CD1c-positive myeloid dendritic cell (primary cell): ENCODE measurements around the gene AHCY.
"Not testable (repeated sequence)": the region's sequence is repeated elsewhere in the genome, so short reads cannot be mapped to it uniquely, and the experiment has no call there.

Experiments
- DNase-seq: peaks from one replicate; pipeline ENCODE4 v3.0.0-alpha.2; 2016; ENCODE audit errors: extremely low spot score

The AHCY gene

DNA sequence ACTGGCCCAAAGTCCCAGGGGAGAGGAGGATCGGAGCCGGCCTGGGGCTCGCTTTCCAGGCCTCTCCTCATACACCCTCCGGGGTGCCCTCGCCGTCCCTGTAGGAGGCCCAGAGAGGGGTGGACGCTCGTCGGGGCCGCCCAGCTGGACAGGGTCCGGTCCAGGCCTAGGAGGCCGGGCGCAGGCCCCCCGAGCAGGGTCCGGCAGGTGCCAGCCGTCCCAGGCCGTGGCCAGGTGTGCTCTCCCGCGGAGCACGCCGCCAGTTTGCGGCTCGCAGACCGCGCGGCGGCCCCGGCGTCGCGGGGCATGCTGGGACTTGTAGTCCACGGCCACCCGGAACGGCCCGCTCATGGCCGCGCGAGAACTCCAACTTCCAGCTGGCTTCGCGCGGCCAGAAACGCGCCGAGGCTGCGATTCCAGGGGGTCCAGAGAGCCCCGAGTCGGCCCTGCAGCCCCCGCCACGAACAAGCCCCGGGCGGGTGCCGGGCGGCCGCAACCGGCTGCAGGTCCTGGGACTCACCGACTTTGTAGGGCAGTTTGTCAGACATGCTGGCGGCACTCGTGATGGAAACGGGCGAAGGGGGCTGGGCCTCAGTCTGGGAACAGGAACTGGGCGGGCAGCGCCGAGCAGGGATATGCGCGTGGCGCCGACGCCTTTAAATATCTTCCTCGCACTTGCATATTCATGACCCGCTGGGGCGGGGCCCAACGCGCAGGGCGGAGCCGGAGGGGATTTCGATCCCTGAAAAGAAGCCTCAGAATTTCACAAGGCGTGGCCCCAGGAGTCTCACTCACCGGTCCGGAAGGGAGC is at the start of gene AHCY:
Gene AHCY, minus strand, starts transcription at position 633 of the 811 bp plus-strand sequence. Its CDS starts 85 bp downstream, at position 548.
- peak; percentile 98 for DNase-seq

DNA sequence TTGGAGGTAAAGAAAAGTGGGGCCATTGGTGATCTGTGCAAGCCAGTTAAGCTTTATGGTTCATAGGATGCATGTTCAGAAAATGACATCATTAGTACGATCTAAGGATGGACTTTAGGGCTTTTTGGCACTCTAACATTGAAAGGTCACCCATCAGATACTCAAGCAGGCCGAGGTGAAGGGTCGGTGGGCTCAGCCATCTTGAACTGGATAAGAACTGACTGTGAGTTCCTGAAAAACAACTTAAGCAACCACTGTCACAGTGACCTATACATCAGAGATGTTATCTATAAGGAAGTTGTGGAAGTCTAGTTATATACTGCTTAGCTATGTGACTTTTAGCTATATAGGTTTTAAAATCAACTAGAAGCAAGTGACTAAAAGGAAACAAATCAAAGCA is 46.9 kb upstream of the AHCY start:
- DNase-seq: peak; percentile 7

DNA sequence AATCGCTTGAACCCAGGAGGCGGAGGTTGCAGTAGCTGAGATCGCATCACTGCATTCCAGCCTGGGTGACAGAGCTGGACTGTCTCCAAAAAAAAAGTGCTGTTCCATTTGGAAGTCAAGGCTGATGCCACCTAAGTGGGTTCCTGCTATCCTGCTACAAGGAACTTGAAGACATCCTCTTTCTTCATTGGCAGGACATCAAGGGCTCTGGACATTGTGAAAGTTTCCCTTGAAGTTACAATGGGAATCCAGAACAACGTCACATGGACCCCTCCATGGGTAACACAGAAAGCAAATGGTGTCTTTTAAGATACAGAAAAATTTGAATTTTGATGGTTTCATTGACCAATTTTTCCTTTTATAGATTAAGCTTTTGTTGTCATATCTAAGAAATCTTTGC is 44.4 kb upstream of the AHCY start:
- DNase-seq: peak; percentile 37

DNA sequence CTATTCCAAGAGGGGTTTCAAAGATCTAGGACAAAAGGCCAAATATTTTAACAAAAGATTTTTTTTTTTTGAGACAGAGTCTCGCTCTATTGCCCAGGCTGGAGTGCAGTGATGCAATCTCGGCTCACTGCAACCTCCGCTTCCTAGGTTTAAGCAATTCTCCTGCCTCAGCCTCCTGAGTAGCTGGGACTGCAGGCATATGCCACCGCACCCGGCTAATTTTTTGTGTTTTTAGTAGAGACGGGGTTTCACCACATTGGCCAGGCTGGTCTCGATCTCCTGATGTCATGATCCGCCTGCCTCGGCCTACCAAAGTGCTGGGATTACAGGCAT is 43.3 kb upstream of the AHCY start:
- DNase-seq: not testable (repeated sequence)

DNA sequence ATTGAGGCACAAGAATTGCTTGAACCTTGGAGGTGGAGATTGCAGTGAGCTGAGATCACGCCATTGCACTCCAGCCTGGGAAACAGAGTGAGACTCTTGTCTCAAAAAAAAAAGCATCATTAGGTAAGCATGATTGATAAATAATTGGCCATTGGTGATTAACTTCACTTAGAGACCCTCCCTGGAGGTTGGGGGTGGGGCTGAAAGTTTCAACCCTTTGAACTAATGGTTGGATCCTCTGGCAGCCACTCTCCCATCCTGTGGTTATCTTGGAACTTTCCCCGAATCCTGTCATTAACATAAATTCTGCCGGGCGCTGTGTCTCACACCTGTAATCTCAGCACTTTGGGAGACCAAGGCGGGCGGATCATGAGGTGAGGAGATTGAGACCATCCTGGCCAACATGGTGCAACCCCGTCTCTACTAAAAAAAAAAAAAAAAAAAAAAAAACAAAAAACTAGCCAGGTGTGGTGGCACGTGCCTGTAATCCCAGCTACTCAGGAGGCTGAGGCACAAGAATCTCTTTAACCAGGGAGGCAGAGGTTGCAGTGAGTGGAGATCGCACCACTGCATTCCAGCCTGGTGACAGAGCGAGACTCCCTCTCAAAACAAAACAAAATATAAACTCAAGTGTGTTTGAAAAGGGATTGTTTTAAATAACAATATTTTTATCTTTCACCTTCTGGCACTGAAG is 42.8 kb upstream of the AHCY start:
- DNase-seq: not testable (repeated sequence)

DNA sequence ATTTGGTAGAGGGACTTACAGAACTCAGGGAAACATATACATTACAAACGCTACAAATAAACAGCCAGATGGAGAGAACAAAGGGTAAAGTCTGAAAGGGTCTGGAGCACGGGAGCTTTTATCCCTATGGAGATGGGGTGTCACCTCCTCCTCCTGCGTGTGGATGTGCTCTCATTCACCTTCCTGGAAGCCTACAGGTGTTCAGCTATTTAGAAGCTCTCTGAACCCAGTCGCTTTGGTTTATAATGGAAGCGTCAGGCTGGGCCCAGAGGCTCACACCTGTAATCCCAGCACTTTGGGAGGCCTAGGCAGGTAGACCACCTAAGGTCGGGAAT is 42.2 kb upstream of the AHCY start:
- no peak for DNase-seq

DNA sequence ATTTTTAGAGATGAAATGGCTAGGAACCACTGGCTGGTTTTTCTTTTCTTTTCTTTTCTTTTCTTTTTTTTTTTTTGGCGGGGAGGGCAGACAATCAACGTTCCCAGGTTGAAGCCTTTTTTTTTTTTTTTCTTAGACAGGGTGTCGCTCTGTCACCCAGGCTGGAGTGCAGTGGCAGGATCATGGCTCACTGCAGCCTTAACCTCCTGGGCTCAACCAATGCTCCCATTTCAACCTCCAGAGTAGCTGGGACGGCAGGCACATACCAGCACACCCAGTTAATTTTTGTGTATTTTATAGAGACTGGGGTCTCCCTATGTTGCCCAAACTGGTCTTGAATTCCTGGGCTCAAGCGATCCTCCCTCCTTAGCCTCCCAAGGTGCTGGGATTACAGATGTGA is 41.1 kb upstream of the AHCY start:
- no peak for DNase-seq

DNA sequence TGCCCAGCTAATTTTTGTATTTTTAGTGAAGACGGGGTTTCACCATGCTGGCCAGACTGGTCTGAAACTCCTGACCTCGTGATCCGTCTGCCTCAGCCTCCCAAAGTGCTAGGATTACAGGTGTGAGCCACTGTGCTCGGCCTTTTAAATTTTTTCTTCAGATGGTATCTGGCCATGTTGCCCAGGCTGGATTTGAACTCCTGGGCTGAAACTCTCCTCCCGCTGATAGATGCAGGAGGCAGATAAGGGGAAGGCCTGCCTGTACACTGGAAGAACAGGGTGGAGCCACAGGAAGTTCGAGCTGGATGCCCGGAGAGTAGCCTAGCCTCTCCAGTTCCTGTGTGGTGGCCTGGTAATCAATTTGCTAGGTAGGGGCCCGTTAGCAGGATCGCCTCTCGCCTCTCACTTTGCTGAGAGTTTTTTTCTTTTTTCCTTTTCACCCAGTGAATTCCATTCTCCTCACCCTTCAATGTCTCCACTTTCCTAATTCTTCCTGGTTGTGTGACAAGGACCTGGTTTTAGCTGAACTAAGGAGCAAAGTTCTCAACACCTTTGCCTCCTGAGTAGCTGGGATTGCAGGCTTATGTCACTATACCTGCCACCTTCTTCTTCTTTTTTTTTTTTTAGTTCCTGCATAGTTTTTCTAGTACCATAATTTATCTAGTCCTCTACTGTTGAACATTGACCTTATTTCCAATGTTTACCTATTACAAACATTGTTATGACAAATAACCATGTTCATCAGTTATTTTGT is 40.5 kb upstream of the AHCY start:
- no peak for DNase-seq

DNA sequence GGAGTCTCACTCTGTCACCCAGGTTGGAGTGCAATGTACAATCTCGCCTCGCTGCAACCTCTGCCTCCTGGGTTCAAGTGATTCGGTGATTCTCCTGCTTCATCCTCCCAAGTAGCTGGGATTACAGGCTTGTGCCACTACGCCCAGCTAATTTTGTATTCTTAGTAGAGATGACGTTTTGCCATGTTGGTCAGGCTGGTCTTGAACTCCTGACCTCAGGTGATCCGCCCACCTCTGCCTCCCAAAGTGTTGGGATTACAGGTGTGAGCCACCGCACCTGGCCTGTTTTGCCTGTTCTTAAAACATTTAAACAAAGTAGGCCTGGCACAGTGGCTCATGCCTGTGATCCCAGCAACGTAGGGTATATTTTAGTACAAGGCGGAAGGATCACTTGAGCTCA is 38.0 kb upstream of the AHCY start:
- not testable (repeated sequence) for DNase-seq

DNA sequence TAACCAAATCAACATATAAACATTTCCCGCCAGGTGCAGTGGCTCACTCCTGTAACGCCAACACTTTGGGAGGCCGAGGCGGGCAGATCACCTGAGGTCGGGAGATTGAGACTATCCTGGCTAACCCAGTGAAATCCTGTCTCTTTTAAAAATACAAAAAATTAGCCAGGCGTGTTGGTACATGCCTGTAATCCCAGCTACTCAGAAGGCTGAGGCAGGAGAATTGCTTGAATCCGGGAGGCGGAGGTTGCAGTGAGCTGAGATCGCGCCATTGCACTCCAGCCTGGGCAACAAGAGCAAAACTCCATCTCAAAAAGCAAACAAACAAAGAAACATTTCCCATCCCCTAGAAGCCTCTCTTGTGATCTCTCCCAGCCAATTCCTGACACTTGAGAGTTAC is 37.6 kb upstream of the AHCY start:
- not testable (repeated sequence) for DNase-seq

DNA sequence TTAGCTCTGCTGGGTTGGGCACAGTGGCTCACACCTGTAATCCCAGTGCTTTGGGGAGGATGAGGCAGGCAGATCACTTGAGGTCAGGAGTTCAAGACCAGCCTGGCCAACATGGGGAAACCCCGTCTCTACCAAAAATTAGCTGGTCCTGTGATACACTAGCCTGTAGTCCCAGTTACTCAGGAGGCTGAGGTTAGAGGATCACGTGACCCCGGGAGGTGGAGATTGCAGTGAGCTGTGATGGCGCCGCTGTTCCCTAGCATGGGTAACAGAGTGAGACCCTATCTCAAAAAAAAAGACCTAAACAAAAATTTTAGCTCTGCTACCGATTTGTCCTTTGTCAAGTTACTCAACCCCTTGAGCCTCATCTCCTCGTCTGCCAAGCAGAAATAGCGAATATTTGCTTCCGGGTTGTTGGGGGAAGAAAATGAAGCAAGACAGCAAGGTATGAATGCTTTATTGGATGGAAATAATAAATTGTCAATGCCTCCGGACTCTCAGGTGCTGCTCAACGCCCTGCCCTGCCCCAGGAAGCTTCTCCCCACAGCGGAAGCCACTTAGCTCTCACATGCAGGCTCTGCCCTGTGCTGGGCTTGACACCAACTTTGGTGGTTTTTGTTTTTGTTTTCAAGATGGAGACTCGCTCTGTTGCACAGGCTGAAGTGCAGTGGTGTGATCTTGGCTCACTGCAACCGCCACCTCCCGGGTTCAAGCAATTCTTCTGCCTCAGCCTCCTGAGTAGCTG is 35.0 kb upstream of the AHCY start:
- DNase-seq: no peak

DNA sequence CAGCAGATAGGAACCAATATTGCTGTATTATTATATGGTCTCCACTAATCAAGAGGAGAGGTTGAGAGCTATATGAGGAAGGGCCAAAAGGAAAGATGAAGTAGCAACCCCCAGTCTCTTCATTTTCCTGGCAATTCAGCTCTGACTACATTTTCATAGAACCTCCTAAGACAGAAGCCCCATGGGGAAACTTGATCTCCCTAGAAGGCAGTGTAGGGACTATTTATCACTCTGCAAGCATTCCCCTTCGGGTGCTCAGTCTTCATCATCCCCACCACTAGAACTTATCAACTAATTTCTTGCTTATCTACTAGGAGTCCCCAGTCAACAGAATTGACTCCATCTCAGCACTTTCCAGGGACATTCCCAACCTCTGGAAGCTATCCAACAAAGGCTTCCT is 34.4 kb upstream of the AHCY start:
- DNase-seq: no peak

DNA sequence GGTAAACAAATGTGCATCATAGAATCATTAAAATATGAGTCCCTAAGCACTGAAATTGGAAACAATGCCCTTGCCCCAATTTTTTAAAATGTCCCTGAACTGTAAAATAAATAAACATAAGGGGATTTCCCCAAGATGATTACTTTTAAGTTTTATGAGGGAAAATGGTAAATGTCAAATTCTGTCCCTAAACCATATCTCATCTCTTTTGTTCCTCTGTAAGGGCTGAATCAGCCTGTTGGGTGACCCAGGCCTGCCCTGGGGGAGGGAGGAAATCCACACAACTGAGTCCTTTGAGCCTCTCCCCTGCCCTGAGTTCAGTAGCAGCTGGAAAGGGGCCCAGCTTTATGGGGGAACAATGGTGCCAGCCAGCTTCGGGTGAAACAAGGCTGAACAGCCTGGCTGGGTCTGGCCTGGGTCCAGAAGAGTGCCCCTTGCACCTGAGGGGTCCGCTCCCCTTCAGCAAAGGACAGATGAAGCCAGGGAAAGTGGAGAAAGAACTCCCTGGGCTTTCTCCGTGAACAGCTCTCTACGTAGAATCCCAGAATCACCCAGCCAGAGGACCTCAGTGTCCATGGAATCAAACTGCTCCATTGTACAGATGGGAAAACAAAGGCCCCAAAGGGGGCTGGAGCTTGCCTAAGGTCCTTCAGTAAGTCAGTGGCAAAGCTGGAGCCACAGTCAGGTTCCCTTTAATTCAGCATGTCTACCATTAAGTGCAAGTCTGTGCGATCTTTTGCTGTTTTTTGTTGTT is 31.7 kb upstream of the AHCY start:
- no peak for DNase-seq

DNA sequence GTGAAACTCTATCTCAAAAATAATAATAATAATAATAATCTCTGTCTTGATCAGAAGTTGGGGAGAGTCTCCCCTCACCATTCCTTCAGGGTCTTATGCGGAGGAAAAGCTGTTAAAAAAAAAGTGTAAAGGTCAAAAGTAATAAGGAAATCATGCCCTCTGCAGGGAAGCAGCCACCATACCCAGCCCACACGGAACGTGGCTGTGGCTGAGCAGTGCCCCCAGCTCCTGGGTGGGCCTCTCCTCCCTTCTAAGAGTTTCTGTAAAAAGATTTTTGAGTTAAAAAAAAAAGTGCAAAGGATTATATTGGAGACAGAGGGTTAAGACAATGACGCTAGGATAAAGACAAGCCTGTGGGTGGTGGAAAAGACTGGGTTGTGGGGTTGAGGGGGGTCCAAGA is 30.6 kb upstream of the AHCY start:
- DNase-seq: no peak

DNA sequence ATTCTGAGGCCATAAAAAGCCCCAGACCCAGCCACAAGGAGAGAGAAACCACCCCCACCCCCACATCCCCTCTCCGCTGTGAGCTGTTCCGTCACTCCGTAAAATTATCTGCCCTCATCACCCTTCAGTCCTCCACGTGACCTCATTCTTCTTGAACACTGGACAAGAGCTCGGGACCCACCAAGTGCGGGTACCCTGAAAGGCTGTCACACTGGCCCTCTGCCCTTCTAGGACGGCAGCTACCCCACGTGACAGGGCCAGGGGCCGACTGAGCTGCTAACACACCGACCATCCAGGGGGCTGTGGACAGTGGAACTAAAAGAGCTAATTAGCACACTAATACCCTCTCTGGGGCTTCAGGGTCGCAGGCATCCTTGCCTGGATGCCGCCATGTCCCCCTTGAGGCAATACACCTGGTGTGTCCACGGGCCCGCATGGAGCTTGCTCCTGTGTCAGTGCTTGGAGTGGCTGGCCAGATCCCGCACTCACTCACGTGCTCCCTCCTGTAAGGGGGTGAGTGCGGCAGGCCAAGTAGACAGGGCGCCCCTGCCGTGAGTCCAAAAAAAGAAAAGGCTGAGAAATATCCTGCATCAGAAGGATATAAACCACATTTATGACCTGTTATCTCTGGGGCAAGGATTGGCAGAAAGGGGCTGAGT is 29.2 kb upstream of the AHCY start:
- DNase-seq: no peak

DNA sequence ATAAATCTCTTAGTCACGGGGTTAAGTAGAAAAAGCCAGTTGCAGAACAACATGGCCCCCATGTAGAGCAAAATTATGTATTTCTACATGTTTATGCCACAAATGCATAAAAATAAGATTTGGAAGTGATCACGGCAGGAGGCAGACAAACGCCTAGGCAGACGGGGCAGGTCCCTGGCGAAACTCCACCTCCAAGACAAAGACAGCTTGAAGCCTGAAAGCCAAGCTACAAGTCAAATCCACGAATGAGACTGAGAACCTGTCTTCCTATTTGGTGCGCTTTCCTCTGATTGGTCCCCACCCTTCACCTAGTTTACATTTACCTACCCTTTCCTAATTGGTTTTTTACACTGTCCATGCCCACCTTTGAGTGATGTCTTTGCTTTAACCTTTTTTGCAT is 28.7 kb upstream of the AHCY start:
- no peak for DNase-seq

DNA sequence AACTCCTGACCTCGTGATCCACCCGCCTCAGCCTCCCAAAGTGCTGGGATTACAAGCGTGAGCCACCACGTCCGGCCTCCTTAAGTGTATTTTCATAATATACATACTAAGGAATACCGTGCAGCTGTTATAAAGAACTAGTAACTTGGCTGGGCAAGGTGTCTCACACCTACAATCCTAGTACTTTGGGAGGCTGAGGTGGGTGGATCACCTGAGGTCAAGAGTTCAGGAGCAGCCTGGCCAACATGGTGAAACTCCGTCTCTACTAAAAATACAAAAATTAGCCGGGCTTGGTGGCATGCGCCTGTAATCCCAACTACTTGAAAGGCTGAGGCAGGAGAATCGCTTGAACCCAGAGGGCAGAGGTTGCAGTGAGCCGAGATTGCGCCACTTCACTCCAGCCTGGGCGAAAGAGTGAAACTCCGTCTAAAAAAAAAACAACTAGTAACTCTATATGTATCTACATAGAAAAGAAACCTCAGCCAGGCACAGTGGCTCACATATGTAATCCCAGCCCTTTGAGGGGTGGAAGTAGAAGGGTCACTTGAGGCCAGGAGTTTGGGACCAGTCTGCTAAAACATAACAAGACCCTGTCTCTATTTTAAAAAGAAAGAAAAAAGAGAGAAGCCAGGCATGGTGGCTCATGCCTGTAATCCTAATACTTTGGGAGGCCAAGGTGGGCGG is 27.8 kb upstream of the AHCY start:
- DNase-seq: not testable (repeated sequence)

DNA sequence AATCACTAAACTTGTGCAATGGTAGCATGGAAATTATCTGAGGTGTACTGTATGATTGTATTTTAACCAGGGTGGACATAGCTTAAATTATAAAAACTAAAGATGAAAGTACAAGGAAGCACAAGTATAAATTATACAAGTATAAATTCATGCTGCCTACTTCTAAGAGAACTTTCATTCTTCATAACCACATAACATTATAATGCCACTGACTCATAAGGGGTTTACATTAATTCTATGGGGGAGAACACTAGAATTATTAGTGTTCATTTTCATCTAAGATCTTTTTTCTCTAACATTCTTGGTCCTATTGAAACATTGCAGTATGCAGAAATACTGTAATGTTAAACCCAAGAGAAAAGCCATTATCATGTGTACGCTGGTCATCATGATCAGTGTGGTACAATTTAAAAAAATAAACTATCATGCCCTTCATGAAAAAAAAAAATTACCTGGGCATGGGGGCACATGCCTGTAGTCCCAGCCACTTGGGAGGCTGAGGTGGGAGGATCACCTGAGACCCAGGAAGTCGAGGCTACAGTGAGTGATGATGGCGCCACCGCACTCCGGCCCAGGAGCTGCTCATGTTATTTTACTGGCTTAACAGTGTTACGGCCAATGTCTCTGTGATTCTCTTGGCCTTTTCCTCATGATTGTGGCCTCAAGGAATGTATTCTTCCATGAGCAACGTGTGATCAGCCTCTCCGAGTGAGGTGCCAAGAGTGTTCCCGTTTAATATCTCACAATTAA is 25.9 kb upstream of the AHCY start:
- DNase-seq: no peak

DNA sequence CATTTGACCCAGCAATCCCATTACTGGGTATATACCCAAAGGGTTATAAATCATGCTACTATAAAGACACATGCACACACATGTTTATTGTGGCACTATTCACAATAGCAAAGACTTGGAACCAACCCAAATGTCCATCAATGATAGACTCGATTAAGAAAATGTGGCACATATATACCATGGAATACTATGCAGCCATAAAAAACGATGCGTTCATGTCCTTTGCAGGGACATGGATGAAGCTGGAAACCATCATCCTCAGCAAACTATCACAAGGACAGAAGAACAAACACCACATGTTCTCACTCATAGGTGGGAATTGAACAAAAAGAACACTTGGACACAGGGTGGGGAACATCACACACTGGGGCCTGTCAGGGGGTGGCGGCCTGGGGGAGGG is 25.1 kb upstream of the AHCY start:
- DNase-seq: not testable (repeated sequence)

DNA sequence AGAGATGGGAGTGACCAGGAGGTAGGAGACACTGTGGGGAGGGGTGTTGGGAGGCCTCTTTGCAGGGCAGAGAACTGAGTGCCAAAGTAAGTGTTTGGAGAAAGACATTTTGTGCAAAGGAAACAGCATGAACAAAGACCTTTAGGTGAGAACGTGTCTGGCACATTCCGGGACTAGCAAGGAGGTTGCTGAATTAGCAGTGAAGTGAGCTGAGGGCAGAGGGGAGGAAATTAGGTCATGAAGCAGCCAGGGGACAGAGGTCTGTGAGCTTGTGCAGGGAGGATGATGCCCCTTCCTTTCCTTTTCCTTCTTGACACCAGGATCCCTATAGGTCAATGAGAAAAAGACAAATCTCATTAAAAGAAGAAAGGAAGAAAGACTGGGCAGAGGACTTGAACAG is 21.4 kb upstream of the AHCY start:
- no peak for DNase-seq
